ENCODE results near the gene FAM83G.
"Not testable (repeated sequence)": the region's sequence is repeated elsewhere in the genome, so short reads cannot be mapped to it uniquely, and the experiment has no call there.

Gene FAM83G

DNA sequence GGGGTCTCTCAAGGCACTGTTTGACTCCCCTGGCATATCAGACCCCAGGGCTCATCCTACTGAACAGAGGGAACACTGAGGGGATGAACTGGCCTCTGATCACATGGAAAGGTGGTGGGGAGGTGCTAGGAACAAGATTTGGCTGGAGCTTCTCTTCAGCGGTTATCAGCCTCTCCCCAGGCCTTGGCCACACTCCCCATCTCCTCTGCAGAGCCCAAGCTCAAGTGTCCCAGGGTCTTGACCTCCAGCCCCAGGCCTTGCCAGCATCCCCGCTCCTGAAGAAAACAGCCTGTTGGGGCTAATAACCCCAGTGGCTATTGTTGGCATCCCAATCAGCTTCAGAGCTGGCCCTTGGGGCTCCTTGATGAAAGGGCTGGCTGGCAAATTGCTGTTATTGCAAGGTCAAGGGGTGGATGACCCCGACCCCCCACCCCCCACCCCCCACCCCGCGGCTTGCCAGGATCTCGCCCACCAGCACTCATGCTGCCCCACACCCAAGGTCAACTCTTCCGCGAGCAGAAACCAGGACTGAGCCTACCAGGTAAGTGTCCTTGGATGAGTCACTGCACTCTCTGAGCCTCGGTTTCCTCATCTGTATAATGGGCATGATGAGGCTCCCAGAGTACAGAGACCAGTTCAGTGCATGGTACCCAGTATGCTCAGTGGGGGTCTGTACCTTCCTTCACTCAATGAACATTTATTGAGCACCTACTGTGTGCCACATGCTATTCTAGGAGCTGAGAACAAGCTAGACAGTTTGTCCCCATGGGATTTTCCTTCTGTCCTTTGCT, 18.8 kb upstream of the FAM83G start:
- DNase-seq = no peak

DNA sequence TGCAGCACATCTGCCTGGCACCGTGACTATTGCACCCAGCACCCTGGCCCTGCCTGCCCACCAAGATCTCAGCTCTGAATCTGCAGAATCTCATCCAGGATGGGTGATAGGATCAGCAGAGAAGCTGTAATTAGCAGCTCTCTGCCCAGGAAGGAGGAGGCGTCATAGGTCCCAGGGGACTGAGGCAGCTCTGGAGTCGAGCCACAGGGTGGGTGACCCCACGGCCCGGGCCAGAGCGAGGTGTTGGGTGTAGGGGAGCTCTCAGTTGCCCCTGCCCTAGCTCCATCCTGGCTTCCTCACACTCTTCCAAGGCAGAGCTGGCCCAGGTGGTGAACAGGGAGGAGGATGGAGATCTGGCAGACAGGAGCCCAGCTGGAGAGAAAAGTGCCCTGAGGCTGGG, 18.2 kb upstream of the FAM83G start:
- DNase-seq = no peak

DNA sequence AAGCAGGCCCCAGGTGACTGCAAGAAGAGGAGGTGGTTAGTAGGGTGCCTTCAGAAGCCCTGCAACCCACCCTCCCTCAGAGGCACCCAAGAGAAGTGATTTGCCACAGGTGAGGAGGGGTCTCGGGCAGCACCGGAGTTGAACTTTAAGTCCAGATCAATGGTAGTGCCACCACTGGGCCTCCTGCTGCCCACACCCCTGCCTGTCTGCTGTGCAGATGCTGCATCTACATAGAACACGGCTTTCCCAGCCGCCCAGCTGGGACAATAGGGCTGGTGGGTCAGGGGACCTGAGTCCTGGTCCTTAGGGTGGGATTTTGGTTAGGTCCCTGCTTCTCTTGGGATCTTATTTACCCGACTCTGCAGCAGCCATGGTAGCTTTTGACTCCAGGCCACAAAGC, 17.6 kb upstream of the FAM83G start:
- no peak for DNase-seq

DNA sequence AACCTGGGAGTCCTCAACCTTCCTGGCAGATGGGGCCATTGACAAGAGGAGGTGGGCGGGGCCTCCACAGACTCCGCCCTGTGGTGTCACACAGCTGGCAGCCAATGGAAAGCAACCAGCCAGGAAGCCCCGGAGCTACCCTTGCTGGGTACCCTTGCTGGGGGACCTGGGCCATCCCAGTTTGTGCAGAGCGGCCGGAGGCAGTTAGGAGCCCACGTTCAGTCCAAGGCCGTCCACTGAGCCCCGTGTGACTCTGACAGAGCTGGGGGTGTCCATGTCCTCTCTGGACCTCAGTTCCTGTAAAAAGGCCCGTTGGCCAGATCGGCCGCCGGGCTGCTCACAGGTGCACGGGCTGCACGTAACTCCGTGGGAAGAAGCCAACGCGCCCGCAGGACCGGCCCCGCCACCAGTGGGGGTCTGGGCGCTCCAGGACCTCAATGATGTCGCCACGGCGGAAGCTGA, 17.1 kb upstream of the FAM83G start:
- no peak for DNase-seq

DNA sequence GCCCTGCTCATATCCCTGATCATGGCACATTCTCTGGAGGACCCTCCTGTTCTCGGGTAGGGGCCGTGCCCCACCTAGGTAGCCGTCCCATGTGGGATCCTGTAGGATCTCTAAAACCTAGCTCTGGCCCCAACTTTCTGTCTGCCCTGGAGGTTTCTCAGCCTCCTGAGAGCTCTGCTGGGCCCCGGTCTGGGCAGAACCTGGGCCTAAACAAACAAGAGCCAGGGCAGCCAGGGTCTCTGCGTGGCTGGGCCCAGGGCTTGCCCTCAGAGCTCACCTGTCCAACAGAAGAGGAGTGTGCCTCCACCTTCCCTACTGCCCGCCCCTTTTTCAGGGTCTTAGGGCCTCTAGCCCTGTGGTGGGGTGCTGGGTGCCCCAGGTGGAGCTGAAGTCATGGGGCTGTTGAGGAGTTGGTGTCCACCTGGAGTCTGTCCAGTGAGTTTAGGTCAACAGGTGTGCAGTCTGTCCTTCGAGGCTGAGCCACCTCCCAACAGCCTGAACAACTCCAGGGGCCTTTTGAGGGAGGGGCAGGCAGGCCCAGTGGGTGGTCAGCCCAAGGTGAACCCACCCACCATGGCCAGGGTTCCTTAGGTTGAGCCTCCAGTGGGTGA, 16.6 kb upstream of the FAM83G start:
- DNase-seq = not testable (repeated sequence)

DNA sequence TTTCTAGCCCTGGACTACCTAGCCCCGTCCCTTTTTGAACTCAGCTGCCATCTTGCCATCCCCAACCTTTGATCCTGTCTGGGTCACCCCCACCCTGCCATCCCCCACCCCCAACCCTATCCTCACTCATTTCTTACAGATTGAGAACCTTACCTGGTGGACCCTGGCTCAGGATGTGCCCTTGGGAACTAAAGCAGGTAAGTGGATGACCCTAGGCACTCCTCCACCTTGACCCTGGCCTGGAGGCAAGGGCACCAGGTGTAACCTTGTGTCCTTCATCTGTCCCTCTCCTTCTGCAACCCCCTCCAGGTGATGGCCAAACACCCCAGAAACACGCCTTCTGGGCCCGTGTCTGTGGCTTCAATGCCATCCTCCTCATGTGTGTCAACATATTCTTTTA, 15.5 kb upstream of the FAM83G start:
- no peak for DNase-seq

DNA sequence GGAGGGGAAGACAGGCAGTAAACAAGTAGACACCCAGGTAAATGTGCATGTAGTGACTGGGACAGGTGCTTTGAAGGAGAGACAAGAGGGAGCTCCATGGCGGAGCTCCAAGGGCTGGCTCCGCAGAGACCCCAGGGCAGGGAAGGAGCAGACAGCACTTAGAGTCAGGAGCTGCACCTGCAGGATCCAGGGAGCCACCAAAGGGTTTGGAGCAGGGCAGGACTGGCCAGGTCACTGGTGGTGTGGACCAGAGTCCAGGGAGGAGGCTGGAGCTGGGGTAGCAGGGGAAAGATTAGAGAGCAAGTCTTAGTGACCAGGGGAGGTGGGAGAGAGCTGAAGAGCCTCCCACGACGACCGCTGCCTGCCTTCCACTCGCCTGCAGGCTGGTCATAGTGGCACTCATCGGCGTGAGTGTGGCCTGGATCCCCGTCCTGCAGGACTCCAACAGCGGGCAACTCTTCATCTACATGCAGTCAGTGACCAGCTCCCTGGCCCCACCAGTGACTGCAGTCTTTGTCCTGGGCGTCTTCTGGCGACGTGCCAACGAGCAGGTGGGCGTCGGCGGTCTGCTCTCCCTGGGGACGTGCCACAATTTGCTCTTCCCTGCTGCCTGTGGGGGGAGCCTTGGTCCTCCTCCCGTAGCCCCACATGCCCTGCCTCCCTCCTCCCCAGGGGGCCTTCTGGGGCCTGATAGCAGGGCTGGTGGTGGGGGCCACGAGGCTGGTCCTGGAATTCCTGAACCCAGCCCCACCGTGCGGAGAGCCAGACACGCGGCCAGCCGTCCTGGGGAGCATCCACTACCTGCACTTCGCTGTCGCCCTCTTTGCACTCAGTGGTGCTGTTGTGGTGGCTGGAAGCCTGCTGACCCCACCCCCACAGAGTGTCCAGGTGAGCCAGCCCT, 14.7 kb upstream of the FAM83G start:
- DNase-seq = no peak

DNA sequence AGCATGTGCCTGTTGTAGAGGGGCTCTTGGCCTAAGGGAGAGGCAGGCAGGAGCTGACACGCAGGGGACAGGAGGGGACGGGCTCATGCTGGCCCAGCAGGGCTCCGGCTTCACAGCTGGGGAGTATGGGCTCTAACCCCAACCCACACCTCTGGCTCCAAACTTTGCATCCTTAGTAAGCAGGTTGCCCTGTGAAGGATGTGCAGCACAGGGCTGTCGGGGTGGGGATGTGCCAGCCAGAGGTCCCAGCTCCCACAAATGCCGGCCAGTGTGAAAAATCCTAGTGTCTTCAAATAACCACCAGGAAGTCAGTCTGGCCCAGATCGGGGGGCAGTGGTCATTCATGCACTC, 14.0 kb upstream of the FAM83G start:
- DNase-seq = no peak

DNA sequence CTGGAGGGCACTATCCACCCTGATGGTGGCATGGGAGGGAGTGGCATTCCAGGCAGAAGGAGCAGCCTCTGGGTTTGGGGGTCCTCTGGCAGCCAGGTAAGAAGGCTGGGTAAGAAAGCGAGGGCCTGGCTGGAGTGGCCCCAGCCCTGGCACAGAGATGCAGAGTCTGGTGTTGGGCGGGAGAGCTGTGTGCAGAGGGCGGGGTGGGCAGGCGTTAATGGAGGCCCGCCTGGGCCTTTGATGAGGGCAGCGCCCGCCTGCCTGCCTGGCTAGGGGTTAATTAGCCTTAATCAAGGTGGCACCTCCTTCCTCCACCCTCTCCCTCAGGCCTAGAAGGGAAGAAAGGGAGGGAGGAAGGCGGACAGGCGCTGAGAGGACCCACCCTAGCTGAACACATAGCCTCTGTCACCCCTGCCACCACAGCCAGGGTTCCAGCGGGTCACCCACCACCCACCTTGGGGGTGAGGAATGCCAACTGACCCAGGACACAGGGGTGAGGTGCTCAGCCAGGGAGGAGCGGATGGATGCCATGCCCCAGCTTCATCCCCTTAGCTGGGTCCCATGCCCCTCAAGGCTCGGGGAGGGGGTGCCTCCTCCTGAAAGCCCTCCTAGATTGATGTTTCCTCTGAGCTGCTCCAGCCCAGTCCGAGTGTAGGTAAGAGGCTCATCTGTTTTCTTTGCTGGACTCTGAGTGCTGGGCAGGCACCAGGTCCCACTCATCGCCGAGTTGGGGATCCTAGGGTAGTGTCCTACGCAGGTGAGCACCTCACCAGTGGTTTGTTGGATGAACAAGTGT, 13.4 kb upstream of the FAM83G start:
- DNase-seq = no peak

DNA sequence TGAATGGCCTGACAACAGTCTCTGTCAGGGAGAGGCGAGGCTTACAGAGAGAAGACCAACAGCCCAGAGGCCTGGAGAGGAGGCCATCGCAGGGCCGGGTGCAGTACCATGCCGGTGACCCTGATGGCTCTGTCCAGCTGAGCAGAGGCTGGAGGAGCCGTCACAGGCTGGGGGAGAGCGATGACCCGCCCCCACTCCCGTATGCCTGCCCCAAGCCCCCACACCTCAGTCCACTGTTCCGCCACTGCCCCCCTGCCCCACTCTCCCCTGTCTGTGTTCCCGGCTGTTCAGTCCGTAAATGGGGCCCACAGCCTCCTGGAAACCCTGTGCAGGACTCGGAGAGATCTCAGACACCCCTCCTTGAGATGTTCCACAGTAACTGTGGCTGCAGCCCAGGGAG, 12.8 kb upstream of the FAM83G start:
- DNase-seq = no peak

DNA sequence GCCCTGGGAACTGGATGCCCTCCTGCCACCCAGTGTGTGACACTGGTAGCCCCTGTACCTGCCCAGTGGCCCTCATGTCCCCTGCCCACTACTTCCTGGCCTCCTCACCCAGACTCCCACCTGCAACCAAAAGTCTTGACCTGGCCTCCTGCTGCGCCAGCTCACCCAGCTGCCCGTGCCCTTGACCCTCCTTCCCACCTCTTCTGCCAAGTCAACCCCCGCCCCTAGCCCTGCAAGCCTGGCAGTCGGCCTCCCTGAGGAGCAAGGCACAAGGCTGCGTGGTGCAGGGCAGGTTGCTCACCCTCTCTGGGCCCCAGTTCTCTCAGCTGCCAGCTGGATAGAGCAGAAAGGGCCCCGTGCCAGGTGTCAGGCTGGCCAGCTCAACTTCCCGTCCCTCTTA, 12.3 kb upstream of the FAM83G start:
- no peak for DNase-seq

DNA sequence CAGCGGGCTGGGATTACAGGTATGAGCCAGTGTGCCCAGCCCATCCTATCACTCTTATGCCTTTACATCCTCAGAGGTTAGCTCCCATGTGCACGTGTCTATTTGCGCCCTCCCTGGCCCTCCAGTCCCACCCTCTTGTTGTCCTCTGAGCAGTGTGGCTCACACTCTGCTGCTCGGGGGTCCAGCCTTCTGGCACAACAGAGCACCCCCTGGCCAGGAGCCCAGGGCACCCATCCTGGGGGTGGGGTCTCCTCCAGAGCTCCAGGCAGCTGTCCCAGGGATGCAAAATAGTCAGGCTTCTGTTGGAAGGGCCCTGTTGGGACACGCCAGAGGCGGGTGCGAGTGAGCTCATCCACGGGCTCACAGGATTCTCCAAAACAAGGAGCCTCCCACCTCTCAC, 11.7 kb upstream of the FAM83G start:
- DNase-seq = no peak

DNA sequence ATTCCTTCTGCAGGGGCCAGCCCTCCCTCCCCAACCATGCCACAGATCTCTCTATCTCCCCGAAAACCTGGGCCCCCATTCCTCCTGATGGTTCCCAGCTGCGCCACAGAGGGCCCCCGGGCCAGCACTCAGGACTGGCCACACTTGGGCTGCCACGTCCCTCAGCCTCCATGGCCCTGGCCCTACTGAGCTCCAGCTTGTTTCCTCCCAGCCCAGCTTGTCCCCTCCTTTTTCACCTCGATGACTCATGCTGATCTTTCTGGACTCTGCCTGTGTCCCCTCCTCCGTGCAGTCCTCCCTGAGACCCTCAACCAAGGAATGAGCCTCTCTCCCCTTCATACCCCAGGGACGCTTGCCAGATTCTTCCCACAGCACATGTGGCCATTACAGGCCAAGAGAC, 10.9 kb upstream of the FAM83G start:
- DNase-seq = no peak

DNA sequence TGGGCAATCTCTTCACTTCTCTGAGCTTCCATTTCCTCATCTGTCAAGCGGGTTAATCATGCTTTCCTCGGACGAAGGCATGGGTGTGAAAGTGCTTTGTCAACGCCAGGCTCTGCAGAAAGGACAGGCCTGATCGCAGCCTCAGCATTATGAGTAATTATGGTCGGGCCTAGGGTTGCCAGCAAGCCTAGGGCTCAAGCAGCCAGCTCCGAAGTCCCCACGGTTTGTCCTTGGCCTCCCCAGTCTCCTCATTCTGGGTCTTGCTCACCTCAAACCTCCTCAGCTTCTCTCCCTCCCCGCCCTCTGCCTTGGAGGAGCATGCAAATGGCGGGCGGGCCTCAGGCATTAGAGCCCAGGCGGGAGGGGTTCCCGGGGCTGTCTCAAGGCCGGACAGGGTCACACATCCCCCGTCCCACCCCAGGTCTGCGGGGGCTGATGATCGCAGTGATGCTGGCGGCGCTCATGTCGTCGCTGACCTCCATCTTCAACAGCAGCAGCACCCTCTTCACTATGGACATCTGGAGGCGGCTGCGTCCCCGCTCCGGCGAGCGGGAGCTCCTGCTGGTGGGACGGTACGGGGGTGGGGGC, 10.2 kb upstream of the FAM83G start:
- DNase-seq = no peak

DNA sequence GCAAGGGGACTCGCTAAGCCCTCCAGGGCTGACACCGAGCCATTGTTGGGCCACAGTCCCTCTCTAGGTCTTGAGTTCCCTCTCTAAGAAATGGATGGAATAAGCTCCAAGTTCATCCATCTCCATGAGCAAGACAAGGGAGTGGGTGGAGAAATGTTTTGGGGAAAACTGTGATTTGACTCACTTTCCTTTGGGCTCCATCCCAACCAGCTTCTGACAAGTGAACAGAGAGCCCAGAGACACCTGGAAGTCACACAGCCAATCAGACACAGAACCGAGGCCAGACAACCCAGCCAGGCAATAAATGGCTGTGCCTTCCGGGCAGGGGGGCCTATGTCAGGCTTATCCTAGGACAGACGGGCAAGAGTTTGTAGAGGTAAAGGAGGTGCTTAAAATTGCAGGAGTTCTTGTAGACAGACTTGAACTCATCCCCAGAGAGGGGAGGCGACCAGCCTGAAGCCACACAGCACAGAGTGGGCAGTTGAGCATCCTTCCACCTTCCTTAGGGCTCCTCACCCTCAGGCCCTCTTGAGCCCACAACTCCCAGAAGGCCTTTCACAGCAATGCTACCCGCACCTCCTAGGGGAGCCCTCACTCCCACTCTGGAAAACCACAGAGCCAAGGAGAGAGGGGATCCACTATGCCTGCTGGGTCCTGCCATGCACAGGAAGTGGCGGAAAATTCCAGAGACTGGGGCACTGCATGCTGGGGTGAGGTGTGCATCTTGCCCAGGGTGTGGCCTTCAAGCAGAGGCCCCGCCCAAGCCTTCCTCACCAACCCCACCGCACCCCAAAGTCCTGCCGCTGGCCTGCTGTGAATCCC, 9.5 kb upstream of the FAM83G start:
- no peak for DNase-seq

DNA sequence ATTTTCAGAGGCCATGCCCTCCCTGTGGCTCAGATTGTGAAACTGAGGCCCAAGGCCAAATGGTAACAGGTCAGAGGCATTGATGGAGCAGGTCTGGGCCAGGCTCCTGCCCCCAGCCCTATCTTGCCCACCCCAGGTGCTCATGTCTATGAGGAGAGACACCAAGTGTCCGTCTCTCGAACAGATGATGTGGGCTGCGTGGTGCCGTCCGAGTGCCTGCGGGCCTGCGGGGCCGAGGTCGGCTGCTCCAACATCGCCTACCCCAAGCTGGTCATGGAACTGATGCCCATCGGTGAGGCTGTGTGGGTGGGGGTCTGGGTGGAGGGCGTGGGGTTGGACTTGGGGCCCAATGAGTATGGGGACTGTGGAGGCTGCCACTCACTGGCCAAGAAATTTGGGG, 8.7 kb upstream of the FAM83G start:
- DNase-seq = no peak

DNA sequence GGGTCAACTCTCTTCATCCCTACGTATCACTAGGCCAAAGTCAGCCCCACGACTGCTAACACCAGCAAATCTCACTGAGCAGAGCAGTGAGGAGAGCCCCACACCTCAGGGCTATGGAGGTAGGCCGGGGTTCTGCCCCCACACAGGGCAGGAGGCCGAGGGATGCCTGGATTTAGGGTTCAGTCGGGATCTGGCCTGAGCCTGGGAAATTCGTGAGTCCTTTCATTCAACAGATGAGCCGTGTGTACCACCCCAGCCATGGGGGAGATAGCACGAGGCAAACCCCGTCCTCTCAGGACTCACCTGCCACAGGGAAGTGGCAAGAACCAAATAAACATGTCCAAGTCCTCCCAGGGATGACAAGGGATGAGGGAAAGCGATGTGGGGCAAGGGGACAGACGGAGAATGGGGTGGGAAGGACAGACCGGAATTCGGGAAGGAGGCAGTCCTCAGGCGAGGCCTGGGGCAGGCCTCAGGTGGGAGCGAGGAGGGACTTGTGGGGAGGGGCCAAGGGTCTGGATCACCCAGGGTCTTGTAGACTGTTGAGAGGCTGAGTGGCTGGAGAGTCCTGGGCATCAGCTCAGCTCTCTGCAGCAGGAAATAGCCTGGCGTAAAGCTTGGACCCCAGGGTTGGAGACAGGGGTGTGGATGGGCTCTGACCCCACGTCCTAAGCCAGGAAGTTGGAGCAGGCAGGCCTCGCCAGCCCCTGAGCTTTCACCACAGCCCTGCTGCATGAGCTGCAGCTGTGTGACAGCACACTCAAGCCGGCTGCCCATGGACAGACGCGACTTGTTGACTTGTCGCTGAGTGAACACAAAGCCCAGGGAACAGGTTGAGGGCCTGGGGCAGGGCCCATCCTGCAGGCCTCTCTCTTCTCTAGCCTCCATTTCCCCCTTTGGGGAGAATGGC, 7.9 kb upstream of the FAM83G start:
- no peak for DNase-seq

DNA sequence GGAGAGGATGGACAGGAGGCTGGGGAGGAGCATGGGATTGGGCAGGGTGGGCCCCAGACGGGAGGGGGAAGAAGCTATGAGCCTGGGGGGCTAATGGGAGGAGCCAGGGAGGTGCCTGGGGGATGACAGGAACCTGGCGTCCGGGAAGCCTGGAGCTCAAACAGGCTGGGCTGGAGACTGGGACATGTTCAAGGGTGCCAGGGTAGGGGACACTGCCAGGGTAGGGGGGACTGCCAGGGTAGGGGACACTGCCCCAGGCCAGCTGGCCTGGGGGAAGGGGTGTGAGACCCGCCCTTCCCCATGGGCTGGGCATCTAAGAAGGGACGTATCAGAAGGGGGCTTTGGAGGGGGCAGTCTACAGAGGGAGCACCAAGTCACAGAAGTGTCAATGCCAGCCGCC, 7.0 kb upstream of the FAM83G start:
- no peak for DNase-seq

DNA sequence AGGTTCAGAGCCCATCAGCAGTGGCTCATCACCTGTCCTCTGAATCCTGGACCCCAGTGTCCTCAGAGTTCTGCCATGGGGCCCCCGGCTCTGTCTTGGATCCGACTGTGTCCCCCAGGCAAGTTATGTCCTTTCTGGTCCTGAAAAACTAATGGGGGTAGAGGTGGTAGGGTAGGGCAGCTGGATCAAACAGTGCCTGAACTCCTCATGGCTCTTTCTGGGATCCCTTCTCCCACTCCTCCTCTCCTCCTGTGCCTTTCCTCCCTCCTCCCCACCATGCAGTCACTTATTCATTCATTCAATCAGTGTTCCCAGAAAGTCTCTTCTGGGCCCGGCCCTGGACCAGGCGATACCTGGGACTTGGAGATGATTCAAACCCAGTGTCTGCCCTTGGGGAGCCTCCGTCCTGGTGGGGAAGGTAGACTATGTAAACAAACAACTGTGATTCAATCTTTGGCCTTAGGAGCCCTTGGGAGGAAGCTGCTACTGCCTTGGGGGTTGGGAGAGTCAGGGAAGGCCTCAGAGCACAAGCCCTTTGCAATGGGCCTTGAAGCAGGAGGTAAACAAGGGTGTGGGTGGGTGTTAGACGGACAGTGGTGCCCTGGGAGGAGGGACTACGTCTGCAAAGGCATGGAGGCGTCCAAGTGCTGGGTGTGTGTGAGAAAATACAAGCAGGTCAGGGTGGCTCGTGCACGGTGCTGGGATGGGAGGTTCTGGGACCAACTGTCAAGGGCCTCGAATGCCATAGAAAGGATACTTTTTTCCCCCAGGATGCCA, 6.4 kb upstream of the FAM83G start:
- no peak for DNase-seq

DNA sequence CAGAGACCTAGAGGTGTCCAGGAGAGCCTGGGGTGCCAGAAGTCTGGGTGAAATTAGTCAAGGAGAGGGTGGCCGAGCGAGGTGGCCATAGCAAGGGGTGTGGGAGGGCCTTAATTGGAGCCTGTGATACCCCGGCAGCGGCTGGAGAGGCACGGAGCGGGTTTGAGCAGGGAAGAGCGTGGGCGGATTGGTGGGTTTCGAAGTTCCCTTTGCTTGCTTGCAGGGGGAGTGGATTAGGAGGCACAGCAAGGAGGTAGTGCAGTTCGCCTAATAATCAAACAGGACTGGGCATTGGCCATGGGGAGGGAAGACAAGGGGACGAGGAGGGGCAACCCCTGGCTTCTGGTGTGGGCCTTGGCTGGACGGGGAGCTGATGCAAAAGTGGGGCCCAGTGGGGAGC, 5.4 kb upstream of the FAM83G start:
- no peak for DNase-seq
